ENCODE data around the gene COG5.

Gene COG5

GRCh38 chr7:107463139-107464078 lies 100.3 kb downstream of the COG5 start:
- DNase-seq (ENCODE audit: low spot score), result peak; percentile 57

- no peak for DNase-seq (ENCODE audit: low spot score)
These were observed 101.7 kb downstream of the COG5 start for GRCh38 chr7:107461938-107462533.

GRCh38 chr7:107453388-107453787 lies 110.3 kb downstream of the COG5 start:
- no peak for DNase-seq (ENCODE audit: low spot score)

GRCh38 chr7:107450970-107451369 lies 112.8 kb downstream of the COG5 start:
- DNase-seq (ENCODE audit: low spot score), result no peak

GRCh38 chr7:107446988-107447387 lies 116.7 kb downstream of the COG5 start:
- no peak for DNase-seq (ENCODE audit: low spot score)

- no peak for DNase-seq (ENCODE audit: low spot score)
These were observed 117.2 kb downstream of the COG5 start for GRCh38 chr7:107446531-107446930.

GRCh38 chr7:107442678-107443077 lies 121.0 kb downstream of the COG5 start:
- DNase-seq (ENCODE audit: low spot score), result no peak

GRCh38 chr7:107441581-107442422 lies 121.9 kb downstream of the COG5 start:
- no peak for DNase-seq (ENCODE audit: low spot score)

GRCh38 chr7:107439025-107439424 lies 124.7 kb downstream of the COG5 start:
- no peak for DNase-seq (ENCODE audit: low spot score)

GRCh38 chr7:107435749-107436148 lies 128.0 kb downstream of the COG5 start:
- DNase-seq (ENCODE audit: low spot score), result no peak

GRCh38 chr7:107432261-107432660 lies 131.5 kb downstream of the COG5 start:
- no peak for DNase-seq (ENCODE audit: low spot score)

- no peak for DNase-seq (ENCODE audit: low spot score)
These were observed 133.7 kb downstream of the COG5 start for GRCh38 chr7:107430057-107430456.

GRCh38 chr7:107428642-107429041 lies 135.1 kb downstream of the COG5 start:
- DNase-seq (ENCODE audit: low spot score), result no peak

- DNase-seq (ENCODE audit: low spot score), result no peak
These were observed 136.3 kb downstream of the COG5 start for GRCh38 chr7:107427462-107427861.

GRCh38 chr7:107414198-107414597 lies 149.5 kb downstream of the COG5 start:
- no peak for DNase-seq (ENCODE audit: low spot score)

- no peak for DNase-seq (ENCODE audit: low spot score)
These were observed 155.4 kb downstream of the COG5 start for GRCh38 chr7:107408349-107408748.

GRCh38 chr7:107405559-107405958 lies 158.2 kb downstream of the COG5 start:
- no peak for DNase-seq (ENCODE audit: low spot score)

- peak; percentile 14 for DNase-seq (ENCODE audit: low spot score)
These were observed 158.8 kb downstream of the COG5 start for GRCh38 chr7:107404740-107405537.

- DNase-seq (ENCODE audit: low spot score), result peak; percentile 20
These were observed 165.6 kb downstream of the COG5 start for GRCh38 chr7:107398161-107398560.

GRCh38 chr7:107396990-107397389 lies 166.7 kb downstream of the COG5 start:
- no peak for DNase-seq (ENCODE audit: low spot score)

- DNase-seq (ENCODE audit: low spot score), result no peak
These were observed 167.6 kb downstream of the COG5 start for GRCh38 chr7:107396081-107396480.

GRCh38 chr7:107394831-107395230 lies 168.9 kb downstream of the COG5 start:
- no peak for DNase-seq (ENCODE audit: low spot score)

Data from COLO829 (cell line).